Stomach (tissue), 4 donors: Measurements from ENCODE around the gene ASTN2.

Experiments
- POLR2AphosphoS5 ChIP-seq, 3 donors: sonication (generic); formaldehyde crosslinking; IDR thresholded peaks; one replicate each; pipeline ENCODE4 v1.6.1; 2016; ENCODE audit warnings: antibody characterized with exemption in 3 of 3
- TF ChIP-seq, protein P1 (sequence below), 7 experiments: fragments of 450-650 bp in 4 of 7; fragments of 200-600 bp in 3 of 7; sonication (generic) in 3 of 7; IDR thresholded peaks; one replicate each; pipeline ENCODE4 v1.5.1; 2016 to 2019; ENCODE audit warnings: antibody characterized with exemption in 7 of 7, control low read depth in 2 of 7, mild to moderate bottlenecking in 1 of 7

DNA sequence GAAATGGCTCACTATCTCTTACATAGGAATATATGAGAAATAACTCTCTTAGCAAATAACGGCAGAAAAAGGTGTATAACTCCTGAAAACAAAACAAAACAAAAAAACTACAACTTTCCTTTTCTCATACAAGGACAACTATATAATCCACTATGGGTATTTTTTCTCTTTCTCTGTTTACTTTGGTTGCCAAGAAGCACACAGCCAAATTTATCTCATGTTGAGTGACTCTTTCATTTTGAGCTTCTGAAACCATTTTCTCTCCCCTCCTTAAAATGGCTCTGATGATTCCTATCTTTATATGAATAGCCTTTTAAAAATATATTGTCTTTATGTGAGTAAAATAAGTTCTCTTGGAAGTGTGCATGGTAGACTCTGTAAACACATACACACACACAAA is 599.0 kb downstream of the ASTN2 start:
- TF ChIP-seq, protein P1, sequence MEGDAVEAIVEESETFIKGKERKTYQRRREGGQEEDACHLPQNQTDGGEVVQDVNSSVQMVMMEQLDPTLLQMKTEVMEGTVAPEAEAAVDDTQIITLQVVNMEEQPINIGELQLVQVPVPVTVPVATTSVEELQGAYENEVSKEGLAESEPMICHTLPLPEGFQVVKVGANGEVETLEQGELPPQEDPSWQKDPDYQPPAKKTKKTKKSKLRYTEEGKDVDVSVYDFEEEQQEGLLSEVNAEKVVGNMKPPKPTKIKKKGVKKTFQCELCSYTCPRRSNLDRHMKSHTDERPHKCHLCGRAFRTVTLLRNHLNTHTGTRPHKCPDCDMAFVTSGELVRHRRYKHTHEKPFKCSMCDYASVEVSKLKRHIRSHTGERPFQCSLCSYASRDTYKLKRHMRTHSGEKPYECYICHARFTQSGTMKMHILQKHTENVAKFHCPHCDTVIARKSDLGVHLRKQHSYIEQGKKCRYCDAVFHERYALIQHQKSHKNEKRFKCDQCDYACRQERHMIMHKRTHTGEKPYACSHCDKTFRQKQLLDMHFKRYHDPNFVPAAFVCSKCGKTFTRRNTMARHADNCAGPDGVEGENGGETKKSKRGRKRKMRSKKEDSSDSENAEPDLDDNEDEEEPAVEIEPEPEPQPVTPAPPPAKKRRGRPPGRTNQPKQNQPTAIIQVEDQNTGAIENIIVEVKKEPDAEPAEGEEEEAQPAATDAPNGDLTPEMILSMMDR (IDR thresholded peaks at IDR 0.05): no peak
- TF ChIP-seq POLR2AphosphoS5 (IDR thresholded peaks at IDR 0.05): no peak
